HEK293 (cell line): ENCODE measurements around the gene SH3TC1.

Experiments used
- CTCF ChIP-seq: fragments of 450-650 bp; formaldehyde crosslinking; IDR thresholded peaks from 2 replicates; pipeline ENCODE4 v1.5.1; 2016; ENCODE audit warnings: missing biosample characterization, missing genetic modification characterization
- REPIN1 ChIP-seq: fragments of 450-650 bp; formaldehyde crosslinking; IDR thresholded peaks from 2 replicates; pipeline ENCODE4 v1.5.1; 2017; ENCODE audit warnings: missing biosample characterization, missing genetic modification characterization, low read depth
- ZBTB21 ChIP-seq: fragments of 450-650 bp; formaldehyde crosslinking; IDR thresholded peaks from 2 replicates; pipeline ENCODE4 v1.5.1; 2017; ENCODE audit warnings: missing biosample characterization, missing genetic modification characterization
- ZNF155 ChIP-seq: fragments of 450-650 bp; formaldehyde crosslinking; IDR thresholded peaks from 2 replicates; pipeline ENCODE4 v1.5.1; 2016; ENCODE audit warnings: missing biosample characterization, missing genetic modification characterization
- ZNF37A ChIP-seq: fragments of 450-650 bp; IDR thresholded peaks from 2 replicates; pipeline ENCODE4 v1.5.1; 2018; ENCODE audit warnings: missing biosample characterization, missing genetic modification characterization
- ZNF558 ChIP-seq: fragments of 450-650 bp; formaldehyde crosslinking; IDR thresholded peaks from 2 replicates; pipeline ENCODE4 v1.5.1; 2016; ENCODE audit warnings: missing biosample characterization, missing genetic modification characterization
- ZNF707 ChIP-seq: fragments of 450-650 bp; formaldehyde crosslinking; IDR thresholded peaks from 2 replicates; pipeline ENCODE4 v1.5.1; 2016; ENCODE audit warnings: missing biosample characterization, missing genetic modification characterization
- ZNF777 ChIP-seq: fragments of 450-650 bp; formaldehyde crosslinking; IDR thresholded peaks from 2 replicates; pipeline ENCODE4 v1.5.1; 2017; ENCODE audit warnings: missing biosample characterization, missing genetic modification characterization, borderline replicate concordance

GRCh38 chr4:8285976-8286718, 87.1 kb downstream of the SH3TC1 start:
- TF ChIP-seq ZNF707 (tag by site-specific recombination): no peak
- no peak for TF ChIP-seq ZNF558 (tag by site-specific recombination)
- TF ChIP-seq CTCF (tag by site-specific recombination): no peak
- no peak for TF ChIP-seq ZNF155 (tag by site-specific recombination)
- no peak for TF ChIP-seq ZBTB21 (tag by site-specific recombination)
- TF ChIP-seq ZNF37A (tag by site-specific recombination): no peak
- TF ChIP-seq ZNF777 (tag by site-specific recombination): no peak
- TF ChIP-seq REPIN1: no peak
